GM12801 (cell line): Measurements from ENCODE around the gene ZNF398.

Source experiments
- TF ChIP-seq, protein P1 (sequence below): IDR thresholded peaks from one replicate; pipeline ENCODE4 v1.5.1; 2011; ENCODE audit warnings: control low read depth; ENCODE audit not compliant: insufficient read length; ENCODE audit errors: extremely low read depth

The ZNF398 gene

DNA sequence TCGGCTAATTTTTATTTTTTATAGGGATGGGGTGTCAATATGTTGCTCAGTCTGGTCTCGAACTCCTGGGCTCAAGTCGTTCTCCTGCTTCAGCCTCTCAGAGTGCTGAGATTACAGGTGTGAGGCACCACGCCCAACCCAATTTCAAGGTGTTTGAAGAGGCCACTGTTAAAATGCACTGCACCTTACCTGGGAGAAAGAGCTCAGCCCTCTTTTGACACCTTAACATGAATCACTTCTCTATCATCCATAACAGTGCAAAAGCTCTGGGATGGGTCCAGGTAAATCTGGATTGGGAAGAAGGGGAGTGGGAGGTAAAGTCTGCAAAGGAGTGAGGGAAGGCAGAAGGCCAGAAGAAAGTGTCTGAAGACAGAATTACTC, 47.5 kb downstream of the ZNF398 start:
- TF ChIP-seq, protein P1, sequence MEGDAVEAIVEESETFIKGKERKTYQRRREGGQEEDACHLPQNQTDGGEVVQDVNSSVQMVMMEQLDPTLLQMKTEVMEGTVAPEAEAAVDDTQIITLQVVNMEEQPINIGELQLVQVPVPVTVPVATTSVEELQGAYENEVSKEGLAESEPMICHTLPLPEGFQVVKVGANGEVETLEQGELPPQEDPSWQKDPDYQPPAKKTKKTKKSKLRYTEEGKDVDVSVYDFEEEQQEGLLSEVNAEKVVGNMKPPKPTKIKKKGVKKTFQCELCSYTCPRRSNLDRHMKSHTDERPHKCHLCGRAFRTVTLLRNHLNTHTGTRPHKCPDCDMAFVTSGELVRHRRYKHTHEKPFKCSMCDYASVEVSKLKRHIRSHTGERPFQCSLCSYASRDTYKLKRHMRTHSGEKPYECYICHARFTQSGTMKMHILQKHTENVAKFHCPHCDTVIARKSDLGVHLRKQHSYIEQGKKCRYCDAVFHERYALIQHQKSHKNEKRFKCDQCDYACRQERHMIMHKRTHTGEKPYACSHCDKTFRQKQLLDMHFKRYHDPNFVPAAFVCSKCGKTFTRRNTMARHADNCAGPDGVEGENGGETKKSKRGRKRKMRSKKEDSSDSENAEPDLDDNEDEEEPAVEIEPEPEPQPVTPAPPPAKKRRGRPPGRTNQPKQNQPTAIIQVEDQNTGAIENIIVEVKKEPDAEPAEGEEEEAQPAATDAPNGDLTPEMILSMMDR, result no peak

DNA sequence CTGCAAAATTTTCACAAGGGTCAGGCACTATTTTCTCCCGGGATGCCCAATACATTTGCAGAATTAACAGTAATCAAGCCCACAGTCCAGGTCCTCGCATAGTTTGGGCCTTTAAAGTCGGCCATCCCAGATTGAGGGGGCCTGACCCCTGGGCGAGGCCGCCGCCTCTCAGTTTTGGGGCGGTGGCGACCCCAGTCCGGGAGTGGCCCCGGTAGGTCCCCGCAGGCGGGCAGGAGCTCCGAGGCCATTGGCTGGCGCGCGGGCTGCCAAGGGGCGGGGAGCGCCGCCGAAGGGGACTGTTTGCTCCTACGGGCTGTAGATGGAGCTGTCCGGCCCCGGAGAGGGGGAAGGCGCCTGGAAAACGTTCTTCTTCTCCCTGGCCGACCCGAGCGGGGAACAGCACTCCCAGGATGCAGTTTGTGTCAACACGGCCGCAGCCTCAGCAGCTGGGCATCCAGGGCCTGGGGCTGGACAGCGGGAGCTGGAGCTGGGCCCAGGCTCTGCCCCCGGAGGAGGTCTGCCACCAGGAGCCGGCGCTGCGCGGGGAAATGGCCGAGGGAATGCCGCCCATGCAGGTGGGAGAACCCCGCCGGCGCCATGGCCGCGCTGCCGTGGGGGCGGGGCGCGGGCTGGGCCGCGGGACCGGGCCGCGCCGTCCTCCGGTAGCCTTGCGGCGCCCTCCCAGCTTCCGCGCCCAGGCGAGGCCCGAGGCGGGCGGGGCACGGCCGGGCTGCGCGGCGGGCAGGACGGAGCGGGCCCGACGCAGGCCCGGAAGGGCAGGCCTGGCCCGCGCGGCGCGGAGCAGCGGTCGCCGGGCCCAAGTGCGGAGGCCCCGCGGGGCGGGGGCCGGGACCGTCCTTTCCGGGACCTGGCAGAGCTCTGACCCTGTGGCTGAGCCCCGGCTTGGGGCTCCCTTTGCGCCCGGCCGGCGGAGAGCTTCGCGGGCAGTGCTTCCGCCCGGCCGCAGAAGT, 48.2 kb downstream of the ZNF398 start, which contains the start of gene ZNF282:
Gene ZNF282, plus strand, starts transcription at position 367 of the 971 bp plus-strand sequence. Its CDS starts 44 bp downstream, at position 411.
- TF ChIP-seq, protein P1, result no peak

DNA sequence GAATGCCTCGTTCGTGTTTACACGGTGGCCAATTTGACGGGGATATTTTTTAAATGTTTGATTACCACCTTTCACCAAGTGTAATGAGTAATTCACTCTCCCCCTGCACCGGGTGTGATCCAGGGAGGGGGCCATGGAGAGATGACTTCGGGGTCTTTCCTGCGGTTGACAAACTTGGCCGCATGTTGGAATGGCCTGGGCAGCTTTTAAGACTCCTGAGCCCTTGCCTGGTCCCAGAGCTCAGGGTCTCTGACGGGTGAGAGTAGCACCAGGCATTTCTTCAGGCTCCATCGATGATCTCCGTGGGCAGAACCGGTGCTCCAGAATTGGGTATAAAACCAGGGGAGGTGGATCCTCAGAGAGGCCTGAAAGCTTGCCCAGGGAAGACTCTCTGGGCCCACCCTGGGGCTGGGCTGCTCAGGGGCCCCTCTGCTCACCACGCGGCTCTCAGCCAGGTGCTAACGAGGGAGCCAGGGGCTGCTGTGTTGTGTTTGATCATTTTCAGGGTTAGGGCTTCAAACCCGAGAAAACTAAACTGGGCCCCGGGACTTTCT, 49.0 kb downstream of the ZNF398 start:
- TF ChIP-seq, protein P1, result no peak

DNA sequence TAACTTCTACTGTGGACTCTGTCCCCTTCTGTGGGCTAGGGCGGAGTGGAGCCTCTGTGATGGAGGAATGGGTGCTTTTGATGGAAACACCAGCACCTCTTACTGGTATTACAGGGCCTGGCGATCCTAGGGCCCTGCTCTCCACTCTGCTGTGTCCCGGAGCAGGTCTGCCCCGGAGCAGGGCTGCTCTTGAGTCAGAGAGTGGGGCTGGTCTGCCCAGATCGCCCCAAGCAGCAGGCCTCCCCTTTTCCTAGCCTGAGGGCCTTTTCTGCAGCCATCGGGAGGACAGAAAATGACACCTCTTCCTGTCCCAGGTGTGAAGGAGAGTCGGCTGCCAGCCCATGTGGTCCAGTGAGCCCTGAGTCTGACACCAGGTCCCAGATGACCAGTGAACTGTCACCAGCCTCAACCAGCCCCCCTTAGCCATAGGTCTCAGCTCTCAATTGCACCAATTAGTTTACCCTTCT, 49.5 kb downstream of the ZNF398 start:
- TF ChIP-seq, protein P1, result no peak

DNA sequence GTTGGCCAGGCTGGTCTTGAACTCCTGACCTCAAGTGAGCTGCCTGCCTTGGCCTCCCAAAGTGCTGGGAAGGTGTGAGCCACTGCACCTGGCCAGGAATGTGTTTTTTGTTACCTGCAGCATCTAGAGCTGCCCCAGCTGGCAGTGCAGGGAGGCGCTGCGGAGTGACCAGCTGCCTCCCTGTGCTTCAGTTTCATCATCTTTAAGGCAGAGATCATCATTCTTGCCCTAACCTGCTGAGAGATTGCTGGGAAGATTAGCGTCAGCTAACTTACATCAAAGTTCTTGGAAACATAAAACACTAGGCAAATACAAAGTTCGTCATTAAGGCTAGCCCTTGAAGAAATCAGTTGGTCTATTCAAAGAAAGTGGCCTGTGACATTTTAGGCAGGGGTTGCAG, 50.4 kb downstream of the ZNF398 start:
- TF ChIP-seq, protein P1, result no peak

DNA sequence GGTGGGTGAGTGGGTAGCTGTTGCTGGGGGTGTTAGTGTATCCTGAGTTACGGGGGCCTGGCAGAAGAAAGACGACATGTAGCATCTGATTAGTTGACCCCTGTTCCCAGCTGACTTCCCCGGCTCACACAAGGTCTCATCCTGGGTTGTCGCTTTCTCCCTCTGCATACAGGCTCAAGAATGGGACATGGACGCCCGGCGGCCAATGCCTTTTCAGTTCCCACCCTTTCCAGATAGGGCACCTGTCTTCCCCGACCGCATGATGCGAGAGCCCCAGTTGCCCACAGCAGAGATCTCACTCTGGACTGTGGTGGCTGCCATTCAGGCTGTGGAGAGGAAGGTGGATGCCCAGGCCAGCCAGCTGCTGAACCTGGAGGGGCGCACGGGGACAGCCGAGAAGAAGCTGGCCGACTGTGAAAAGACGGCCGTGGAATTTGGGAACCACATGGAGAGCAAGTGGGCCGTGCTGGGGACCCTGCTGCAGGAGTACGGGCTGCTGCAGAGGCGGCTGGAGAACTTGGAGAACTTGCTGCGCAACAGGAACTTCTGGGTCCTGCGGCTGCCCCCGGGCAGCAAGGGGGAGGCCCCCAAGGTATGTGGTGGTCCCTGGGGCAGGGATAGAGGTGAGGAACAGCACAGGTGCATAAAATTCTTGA, 51.0 kb downstream of the ZNF398 start:
- TF ChIP-seq, protein P1, result no peak
